ENCODE measurements around the gene KCNQ2.

The KCNQ2 gene

DNA sequence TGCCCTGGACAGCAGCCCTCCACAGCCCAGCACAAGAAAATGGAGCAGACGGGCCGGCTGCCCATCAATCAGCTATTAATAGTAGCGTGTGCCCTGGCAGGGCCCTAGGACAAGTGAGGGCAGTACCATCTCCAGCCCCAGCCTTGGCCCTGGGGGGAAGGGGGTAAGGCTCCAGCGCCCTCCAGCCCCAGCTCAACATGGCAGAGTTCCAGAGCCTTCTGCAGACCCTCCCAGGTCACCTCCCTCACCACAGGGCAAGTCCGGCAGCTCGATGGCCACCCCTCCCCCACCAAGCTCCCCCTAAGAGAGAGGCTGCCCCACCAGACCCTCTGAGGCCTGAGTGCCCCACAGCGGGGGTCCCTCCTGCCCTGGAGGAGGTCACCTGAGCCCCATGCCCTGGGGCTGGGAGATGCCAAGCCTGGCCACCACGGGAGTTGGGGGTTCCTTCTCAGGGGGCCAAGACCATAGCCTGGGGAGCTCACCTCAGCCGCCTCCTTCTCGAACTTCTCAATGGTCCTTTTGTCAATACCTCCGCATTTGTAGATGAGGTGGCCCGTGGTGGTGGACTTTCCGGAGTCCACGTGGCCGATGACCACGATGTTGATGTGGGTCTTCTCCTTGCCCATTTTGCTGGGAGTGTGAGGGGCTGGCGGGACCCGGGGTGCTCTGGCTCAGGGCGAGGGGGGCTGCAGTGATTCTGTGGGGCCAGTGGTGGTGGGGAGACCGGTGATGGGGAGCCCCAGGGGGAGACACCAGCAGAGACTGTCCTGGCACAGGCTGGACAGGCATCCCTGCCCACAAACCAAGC is 24.9 kb upstream of the KCNQ2 start:
- no peak overlapping the region for H3K27ac Mint-ChIP-seq
- ATAC-seq, result no peak

DNA sequence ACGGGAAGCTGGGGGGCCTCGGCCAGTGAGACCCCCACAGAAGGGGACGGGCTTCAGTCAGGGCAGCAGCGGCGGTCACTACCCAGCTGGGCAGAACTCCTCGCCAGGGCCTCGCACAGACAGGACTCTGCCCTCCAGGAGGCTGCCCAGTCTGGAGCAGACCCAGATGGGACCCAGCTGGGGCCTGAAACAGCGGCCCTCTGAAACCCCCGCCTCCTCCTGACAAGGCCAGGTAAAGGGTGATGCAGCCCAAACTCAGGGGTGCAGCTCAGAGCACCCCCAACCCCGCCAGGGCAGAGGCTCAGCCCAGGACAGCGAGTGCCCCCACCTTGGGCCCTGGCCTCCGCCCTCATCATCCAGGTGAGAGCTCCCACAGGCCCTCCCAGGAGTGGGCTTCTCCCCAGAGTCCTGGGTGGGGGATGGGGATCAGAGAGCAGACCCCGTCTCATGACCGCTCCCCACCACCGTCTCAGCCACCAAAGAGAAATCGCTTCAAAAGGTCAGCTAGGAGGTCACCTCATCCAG is 24.2 kb upstream of the KCNQ2 start:
- Mint-ChIP-seq H3K4me1 (no peaks in the 10 kb centered on the region), H3K4me3 (peak overlapping the region; percentile 50), H3K27ac (no peak overlapping the region), H3K9me3 (no peaks in the 10 kb centered on the region), H3K36me3 (peaks cover 8% of the 10 kb centered on the region)
- DNase-seq (ENCODE audit: low spot score in 2 of 2), result no peak
- ATAC-seq, result peak; percentile 20

More for the DNA sequence above, 24.9 kb upstream of the KCNQ2 start:
- peak overlapping the region; percentile 50 for H3K4me3 Mint-ChIP-seq
- no peaks in the 10 kb centered on the region for H3K4me1 Mint-ChIP-seq
- no peak for DNase-seq (ENCODE audit: low spot score in 2 of 2)
- no peaks in the 10 kb centered on the region for H3K9me3 Mint-ChIP-seq
- peaks cover 2% of the 10 kb centered on the region for H3K36me3 Mint-ChIP-seq

DNA sequence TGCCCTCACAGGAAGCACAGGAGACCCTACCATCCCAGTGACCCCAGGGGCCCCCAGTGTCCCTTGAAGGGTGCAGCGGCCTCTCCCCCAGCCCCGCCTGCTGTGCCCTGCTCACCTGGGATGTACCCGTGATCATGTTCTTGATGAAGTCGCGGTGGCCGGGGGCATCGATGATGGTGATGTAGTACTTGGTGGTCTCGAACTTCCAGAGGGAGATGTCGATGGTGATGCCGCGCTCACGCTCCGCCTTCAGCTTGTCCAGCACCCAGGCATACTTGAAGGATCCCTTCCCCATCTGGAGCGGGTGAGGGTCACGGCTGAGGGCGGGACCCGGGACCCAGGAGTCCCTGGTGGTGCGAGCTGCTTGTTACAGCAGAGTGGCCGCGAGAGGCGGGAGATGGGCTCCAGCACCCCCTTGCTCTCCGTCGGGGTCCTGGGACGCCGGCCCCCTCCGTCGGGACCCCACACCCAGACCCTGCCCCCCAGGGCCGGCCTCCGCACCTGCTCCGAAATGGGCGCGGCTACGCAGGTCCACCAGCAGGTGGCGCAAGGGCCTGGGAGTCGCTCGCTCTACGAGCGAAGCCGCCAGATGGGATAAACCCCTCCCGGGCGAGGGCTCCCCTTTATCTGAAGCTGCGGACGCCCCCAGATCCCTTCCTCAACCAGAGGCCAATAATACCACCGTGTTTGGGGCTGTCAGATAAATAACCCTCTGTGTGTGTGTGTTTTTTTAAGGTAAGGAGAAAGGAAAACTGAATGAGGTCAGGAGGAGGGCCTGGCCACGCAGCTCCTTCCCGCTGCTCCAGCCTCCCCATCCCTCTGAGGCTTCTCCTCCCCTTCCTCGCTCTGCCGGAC is 23.5 kb upstream of the KCNQ2 start:
- H3K9me3 Mint-ChIP-seq, result no peaks in the 10 kb centered on the region
- DNase-seq (ENCODE audit: low spot score in 2 of 2) (peak; percentile 83), ATAC-seq (peak; percentile 70)
- H3K36me3 Mint-ChIP-seq, result peaks cover 15% of the 10 kb centered on the region
- peak overlapping the region; percentile 26 for H3K27ac Mint-ChIP-seq
- no peaks in the 10 kb centered on the region for H3K4me1 Mint-ChIP-seq
- peak overlapping the region; percentile 50 for H3K4me3 Mint-ChIP-seq

DNA sequence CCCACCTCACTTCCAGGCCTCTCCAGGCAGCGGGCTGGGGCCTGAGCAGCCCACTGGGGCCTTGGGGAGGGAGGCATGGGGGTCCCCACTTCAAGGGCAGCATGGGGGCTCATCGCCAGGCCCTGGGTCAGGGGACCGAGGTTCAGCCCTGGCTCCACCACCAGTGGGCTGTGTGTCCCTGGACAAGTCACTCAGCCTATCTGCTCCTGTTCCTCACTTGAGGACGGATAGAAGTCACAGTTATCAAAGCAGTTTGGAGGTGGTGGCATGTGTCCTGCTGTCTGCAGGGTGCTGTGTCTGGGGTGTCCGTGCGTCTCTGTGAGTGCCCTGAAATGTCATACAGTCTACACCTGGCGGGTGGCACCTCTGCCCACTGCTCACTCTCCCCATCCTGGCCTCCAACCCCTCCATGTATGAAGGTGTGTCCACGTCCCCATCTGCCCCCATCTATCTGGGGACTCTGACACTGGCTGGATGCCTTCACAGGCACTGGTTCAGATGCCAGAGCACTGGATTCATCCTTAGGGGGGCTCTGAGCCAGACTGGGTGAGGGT is 22.8 kb upstream of the KCNQ2 start:
- Mint-ChIP-seq H3K4me1 (no peaks in the 10 kb centered on the region), H3K27ac (peak overlapping the region; percentile 26), H3K4me3 (no peak overlapping the region), H3K36me3 (peaks cover 21% of the 10 kb centered on the region), H3K9me3 (no peaks in the 10 kb centered on the region)
- no peak for ATAC-seq
- DNase-seq (ENCODE audit: low spot score in 2 of 2), result no peak

DNA sequence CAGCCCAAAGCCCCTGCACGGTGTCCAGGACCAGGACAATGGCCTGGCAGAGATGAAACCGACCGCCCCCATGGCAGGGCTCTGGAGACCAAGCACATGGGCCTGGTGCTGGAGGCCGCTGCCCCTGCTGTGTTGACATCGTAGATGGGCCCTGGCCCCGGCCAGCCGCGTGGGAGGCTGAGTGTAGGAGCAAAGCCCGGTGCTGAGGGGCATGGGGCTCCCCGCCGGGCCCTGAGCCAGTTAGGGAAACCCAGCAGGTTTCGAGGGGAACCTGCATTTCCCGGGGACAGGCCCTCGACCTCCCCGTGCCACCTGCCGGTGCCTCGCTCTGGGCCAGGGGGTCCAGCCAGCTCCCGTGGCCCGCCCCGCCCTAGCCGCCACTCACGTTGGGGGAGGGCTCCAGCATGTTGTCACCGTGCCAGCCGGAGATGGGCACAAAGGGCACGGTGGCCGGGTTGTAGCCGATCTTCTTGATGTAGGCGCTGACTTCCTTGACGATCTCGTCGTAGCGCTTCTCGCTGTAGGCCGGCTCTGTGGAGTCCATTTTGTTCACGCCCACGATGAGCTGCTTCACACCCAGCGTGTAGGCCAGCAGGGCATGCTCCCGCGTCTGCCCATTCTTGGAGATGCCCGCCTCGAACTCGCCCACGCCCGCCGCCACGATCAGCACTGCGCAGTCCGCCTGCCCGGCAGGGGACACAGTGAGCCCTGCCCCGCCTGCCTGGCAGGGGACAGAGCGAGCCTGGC is 22.1 kb upstream of the KCNQ2 start:
- DNase-seq (ENCODE audit: low spot score in 2 of 2) (no peak), ATAC-seq (no peak)
- Mint-ChIP-seq H3K27ac (no peak overlapping the region), H3K4me3 (no peak overlapping the region), H3K36me3 (peaks cover 21% of the 10 kb centered on the region), H3K9me3 (no peaks in the 10 kb centered on the region), H3K4me1 (no peaks in the 10 kb centered on the region)

DNA sequence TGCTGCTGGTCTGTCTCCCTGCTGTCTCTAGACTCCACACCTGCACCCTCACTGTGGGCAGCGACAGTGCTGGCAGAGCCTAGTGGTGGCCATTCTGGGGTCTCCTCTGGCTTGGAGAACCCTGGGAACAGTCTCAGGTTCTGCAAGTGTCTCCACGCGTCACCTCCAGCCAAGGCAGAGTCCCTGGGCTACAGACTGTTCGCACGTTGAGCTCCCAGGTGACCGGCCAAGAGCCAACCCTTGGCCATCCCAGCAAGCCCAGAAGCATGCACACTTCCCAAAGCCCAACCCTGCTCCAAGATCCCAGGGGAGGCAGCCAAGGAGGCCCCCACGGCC is 21.6 kb upstream of the KCNQ2 start:
- no peaks in the 10 kb centered on the region for H3K4me1 Mint-ChIP-seq
- peaks cover 21% of the 10 kb centered on the region for H3K36me3 Mint-ChIP-seq
- H3K9me3 Mint-ChIP-seq, result no peaks in the 10 kb centered on the region
- no peak for ATAC-seq
- H3K27ac Mint-ChIP-seq, result no peak overlapping the region
- no peak for DNase-seq (ENCODE audit: low spot score in 2 of 2)
- H3K4me3 Mint-ChIP-seq, result no peak overlapping the region

DNA sequence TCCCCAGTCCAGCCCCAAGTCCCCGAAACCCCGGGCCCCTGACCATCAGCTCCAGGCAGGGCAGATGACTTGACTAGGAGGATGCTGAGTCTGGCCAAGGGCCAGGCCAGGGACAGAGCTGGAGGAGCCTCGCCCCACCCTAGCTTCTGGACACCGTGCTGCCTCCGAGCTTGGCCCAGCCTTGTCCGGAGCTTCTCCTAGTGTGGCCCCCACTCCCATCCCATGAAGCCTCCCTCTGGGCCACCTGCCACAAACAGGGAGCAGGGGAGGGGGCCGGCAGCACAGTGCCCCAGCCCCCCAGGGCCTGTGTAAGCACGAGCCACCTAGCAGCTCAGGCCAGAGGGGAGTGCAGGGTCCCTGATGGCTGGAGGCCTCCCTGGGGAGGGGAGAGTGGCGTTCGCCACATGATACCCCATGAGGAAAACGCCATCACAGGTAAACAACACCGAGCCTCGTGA is 21.1 kb upstream of the KCNQ2 start:
- no peaks in the 10 kb centered on the region for H3K9me3 Mint-ChIP-seq
- no peak for ATAC-seq
- H3K27ac Mint-ChIP-seq, result no peak overlapping the region
- H3K36me3 Mint-ChIP-seq, result peaks cover 21% of the 10 kb centered on the region
- no peak for DNase-seq (ENCODE audit: low spot score in 2 of 2)
- H3K4me3 Mint-ChIP-seq, result no peak overlapping the region
- no peaks in the 10 kb centered on the region for H3K4me1 Mint-ChIP-seq

DNA sequence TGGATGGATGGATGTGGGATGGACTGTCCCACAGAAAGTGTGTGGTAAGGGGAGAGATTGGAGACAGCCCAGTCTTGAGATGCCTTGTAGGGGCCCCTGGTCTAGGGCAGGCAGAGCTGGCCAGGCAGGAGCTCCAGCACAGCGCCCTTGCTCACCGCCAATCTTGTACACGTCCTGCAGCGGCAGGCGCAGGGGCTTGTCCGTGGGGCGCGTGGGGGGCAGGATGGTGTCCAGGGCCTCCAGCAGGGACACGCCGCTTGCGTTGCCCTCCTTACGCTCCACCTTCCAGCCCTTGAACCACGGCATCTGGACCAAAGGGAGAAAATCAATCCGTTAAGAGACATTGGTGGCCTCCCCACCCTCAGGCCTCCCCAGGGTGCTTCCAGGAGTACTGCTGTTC is 20.5 kb upstream of the KCNQ2 start:
- no peaks in the 10 kb centered on the region for H3K4me1 Mint-ChIP-seq
- peaks cover 21% of the 10 kb centered on the region for H3K36me3 Mint-ChIP-seq
- ATAC-seq, result no peak
- H3K4me3 Mint-ChIP-seq, result no peak overlapping the region
- H3K9me3 Mint-ChIP-seq, result no peaks in the 10 kb centered on the region
- H3K27ac Mint-ChIP-seq, result no peak overlapping the region
- no peak for DNase-seq (ENCODE audit: low spot score in 2 of 2)

DNA sequence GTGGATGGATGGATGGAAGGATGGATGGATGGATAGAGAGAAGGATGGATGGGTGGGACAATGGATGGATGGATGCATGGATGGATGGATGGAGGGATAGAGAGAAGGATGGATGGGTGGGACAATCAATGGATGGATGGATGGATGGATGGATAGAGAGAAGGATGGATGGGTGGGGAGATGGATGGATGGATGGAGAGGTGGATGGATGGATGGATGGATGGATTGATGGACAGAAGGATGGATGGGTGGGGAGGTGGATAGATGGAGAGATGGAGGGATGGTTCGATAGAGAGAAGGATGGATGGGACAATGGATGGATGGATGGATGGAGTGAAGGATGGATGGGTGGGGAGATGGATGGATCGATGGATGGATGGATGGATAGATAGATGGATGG is 20.1 kb upstream of the KCNQ2 start:
- Mint-ChIP-seq H3K4me1 (no peaks in the 10 kb centered on the region), H3K4me3 (no peak overlapping the region), H3K9me3 (no peaks in the 10 kb centered on the region), H3K36me3 (peaks cover 21% of the 10 kb centered on the region), H3K27ac (no peak overlapping the region)
- DNase-seq (ENCODE audit: low spot score in 2 of 2) (no peak), ATAC-seq (no peak)

DNA sequence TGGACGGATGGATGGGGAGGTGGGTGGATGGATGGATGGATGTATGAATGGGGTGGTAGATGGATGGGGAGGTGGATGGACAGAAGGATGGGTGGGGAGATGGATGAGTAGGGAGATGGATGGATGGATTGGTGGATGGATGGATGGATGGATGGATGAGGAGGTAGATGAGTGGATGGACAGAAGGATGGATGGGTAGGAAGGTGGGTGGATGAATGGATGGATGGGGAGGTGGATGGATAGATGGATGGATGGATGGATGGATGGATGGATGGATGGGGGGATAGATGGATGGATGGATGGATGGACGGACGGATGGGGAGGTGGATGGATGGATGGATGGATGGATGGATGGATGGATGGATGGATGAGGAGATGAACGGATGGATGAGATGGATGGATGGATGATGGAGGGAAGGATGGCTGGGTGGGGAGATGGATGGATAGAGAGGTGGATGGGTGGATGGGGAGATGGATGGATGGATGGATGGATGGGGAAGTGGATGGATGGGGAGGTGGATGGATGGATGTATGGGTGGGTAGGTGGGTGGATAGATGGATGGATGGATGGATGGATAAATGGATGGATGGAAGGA is 19.3 kb upstream of the KCNQ2 start:
- Mint-ChIP-seq H3K36me3 (peaks cover 21% of the 10 kb centered on the region), H3K4me3 (no peak overlapping the region), H3K9me3 (no peaks in the 10 kb centered on the region), H3K27ac (no peak overlapping the region), H3K4me1 (no peaks in the 10 kb centered on the region)
- no peak for ATAC-seq
- DNase-seq (ENCODE audit: low spot score in 2 of 2), result no peak

DNA sequence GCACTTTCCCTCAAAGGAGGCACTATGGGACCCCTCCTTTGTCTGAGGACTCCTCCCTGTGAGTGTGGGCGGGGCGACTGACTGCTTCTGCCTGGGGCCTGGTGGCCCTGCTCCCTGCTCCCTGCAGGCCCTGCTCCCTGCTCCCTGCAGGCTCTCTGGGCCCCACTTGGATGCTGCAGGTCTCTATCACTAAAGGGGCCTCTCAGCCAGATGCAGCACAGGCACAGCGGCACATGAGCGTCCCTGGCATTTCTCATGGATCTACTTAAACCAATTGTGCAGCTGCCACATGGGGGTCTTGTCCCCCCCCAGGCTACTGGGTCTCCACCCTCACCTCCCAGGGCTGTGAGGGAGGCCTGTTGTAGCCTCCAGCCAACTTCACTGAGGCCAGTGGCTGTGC is 18.6 kb upstream of the KCNQ2 start:
- Mint-ChIP-seq H3K4me1 (peaks cover 4% of the 10 kb centered on the region), H3K27ac (no peak overlapping the region), H3K4me3 (no peak overlapping the region), H3K9me3 (no peaks in the 10 kb centered on the region), H3K36me3 (peaks cover 21% of the 10 kb centered on the region)
- DNase-seq (ENCODE audit: low spot score in 2 of 2), result no peak
- no peak for ATAC-seq

DNA sequence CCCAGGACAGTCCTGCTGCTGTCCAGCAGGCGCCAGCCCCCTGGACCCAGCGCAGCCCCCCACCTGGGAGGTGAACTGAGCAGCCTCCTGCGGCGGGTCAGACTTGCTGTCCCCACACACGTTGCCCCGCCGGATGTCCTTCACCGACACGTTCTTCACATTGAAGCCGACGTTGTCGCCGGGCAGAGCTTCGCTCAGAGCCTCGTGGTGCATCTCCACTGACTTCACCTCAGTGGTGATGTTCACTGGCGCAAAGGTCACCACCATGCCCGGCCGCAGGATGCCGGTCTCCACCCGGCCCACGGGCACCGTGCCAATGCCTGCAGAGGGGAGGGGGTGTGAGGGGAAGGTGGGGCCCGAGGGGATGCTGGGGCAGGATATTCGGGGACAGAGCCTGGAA is 18.0 kb upstream of the KCNQ2 start:
- H3K4me3 Mint-ChIP-seq, result no peak overlapping the region
- no peaks in the 10 kb centered on the region for H3K9me3 Mint-ChIP-seq
- peaks cover 5% of the 10 kb centered on the region for H3K4me1 Mint-ChIP-seq
- peaks cover 21% of the 10 kb centered on the region for H3K36me3 Mint-ChIP-seq
- no peak for DNase-seq (ENCODE audit: low spot score in 2 of 2)
- no peak overlapping the region for H3K27ac Mint-ChIP-seq
- ATAC-seq, result no peak

DNA sequence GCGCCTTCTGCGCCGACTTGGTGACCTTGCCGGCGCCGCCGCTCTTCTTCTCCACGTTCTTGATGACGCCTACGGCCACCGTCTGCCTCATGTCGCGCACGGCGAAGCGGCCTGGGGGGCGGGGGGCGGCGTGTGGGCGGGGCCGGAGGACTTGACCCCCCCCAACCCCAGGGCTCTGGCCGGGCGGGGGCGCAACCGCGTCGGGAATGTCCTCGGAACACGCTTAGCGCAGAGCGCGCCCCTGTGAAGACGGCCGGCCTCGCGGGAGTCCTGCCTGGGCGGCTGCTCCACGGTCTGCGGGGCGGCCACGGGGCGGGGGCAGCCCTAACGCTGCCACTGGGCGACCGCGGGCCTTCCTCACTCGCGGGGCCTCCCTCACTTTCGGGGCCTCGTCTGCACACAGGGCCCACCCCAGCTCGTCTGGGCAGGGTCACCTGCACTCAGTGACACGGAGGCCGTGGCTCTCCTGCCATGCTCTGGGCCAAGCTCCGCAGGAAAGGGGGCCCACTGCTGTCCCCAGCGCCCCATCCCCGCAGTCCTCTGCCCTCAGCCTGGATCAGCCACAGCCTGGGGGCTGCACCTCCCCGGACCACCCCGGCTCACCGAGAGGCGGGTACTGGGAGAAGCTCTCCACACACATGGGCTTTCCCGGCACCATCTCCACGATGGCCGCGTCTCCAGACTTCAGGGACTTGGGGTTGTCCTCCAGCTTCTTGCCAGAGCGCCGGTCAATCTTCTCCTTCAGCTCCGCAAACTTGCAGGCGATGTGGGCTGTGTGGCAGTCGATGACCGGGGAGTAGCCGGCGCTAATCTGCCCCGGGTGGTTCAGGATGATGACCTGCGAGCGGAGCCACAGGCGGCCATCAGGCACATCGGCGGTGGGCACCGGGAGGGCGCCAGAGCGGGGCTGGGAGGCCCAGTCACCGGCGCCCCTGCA is 16.1 kb upstream of the KCNQ2 start:
- H3K36me3 Mint-ChIP-seq, result peaks cover 21% of the 10 kb centered on the region
- peaks cover 5% of the 10 kb centered on the region for H3K4me1 Mint-ChIP-seq
- H3K9me3 Mint-ChIP-seq, result no peaks in the 10 kb centered on the region
- DNase-seq (ENCODE audit: low spot score in 2 of 2), result no peak
- no peak overlapping the region for H3K27ac Mint-ChIP-seq
- ATAC-seq, result peak; percentile 27
- H3K4me3 Mint-ChIP-seq, result no peak overlapping the region

DNA sequence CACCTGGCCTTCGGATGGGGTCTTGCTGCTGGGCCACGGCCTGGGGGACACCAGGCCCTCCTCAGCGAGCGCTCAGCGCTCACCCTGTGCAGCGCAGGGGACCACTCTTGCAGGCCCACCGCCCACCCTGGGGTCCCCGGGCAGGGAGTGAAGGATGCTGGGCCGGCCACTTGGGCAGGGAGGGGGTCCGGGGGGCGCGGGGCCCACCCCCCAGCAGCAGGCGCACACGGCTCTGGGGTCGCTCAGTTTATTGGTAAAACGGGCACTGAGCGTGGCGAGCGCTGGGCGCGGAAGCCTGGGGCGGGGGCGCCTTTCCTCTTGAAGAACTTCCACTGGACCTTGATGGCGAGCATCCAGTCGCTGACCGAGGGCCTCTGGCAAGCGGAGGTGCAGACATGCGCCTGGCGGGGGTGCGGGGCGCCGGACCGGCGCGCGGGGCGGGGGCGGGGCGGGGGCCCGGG is 15.4 kb upstream of the KCNQ2 start:
- Mint-ChIP-seq H3K9me3 (no peaks in the 10 kb centered on the region), H3K4me1 (peaks cover 9% of the 10 kb centered on the region), H3K4me3 (no peak overlapping the region), H3K36me3 (peaks cover 21% of the 10 kb centered on the region), H3K27ac (no peak overlapping the region)
- ATAC-seq (no peak), DNase-seq (ENCODE audit: low spot score in 2 of 2) (no peak)
